Measurements from ENCODE around the gene LRRC73.
"Not testable (repeated sequence)": the region's sequence is repeated elsewhere in the genome, so short reads cannot be mapped to it uniquely, and the experiment has no call there.

- not testable (repeated sequence) for TF ChIP-seq CTCF, EP300, POLR2AphosphoS5 (IDR thresholded peaks at IDR 0.05)
Measured at GRCh38 chr6:43557620-43558019, 47.5 kb upstream of the LRRC73 start.
